Heart right ventricle (tissue), 16 donors: ENCODE results near the gene EPHA7. TPM values are rescaled to one million over a fixed set of nuclear protein-coding genes. Genes with fewer than 3 reads are reported as not detected.

Source experiments
- ATAC-seq, 8 donors: fragments of 200-7000 bp; cut with Tn5 transposase; one replicate each; pipeline ENCODE4 v1.9.1; 2020; ENCODE audit warnings: mild to moderate bottlenecking in 8 of 8, moderate library complexity in 8 of 8, moderate number of reproducible peaks in 1 of 8
- DNase-seq, 2 donors: peaks; one replicate each; pipeline ENCODE4 v3.0.0-alpha.2; 2020
- H3K27ac ChIP-seq, 10 donors: fragments of 200-600 bp; sonication (generic) in 2 of 10; one replicate each; pipeline versions ENCODE4 v1.5.0 to v1.8.0; 2020 to 2022; ENCODE audit warnings: mild to moderate bottlenecking in 3 of 10
- H3K27me3 ChIP-seq, 7 donors: fragments of 200-600 bp; one replicate each; pipeline ENCODE4 v1.8.0; 2021 to 2022; ENCODE audit warnings: mild to moderate bottlenecking in 2 of 7
- H3K36me3 ChIP-seq, 9 donors: fragments of 200-600 bp; sonication (generic) in 1 of 9; one replicate each; pipeline versions ENCODE4 v1.5.0 to v1.8.0; 2020 to 2022; ENCODE audit warnings: mild to moderate bottlenecking in 2 of 9
- H3K4me1 ChIP-seq, 9 donors: fragments of 200-600 bp; sonication (generic) in 1 of 9; one replicate each; pipeline versions ENCODE4 v1.5.0 to v1.8.0; 2020 to 2022; ENCODE audit warnings: mild to moderate bottlenecking in 4 of 9
- H3K4me3 ChIP-seq, 10 donors: fragments of 200-600 bp; sonication (generic) in 2 of 10; one replicate each; pipeline versions ENCODE4 v1.5.0 to v1.8.0; 2020 to 2022; ENCODE audit warnings: mild to moderate bottlenecking in 7 of 10, moderate library complexity in 2 of 10
- H3K9me3 ChIP-seq, 11 donors: fragments of 200-600 bp in 10 of 11; sonication (generic) in 2 of 11; one replicate each; pipeline versions ENCODE4 v1.5.0 to v1.8.0; 2013 to 2022; ENCODE audit warnings: mild to moderate bottlenecking in 2 of 11, control low read depth in 1 of 11, moderate library complexity in 1 of 11
- CTCF ChIP-seq, 9 donors: fragments of 200-600 bp; sonication (generic) in 2 of 9; IDR thresholded peaks; one replicate each; pipeline versions ENCODE4 v1.5.0 to v1.8.0; 2021 to 2022; ENCODE audit warnings: antibody characterized with exemption in 9 of 9, mild to moderate bottlenecking in 5 of 9, moderate library complexity in 1 of 9
- WGBS, 2 donors: extraction: QIAGEN DNeasy Blood & Tissue Kit; methylation state at CpG; one replicate each; pipeline ENCODE4 v1.1.7; 2013; ENCODE audit warnings: inconsistent platforms in 1 of 2; 5-methylcytosine and 5-hydroxymethylcytosine counted together
- intact Hi-C, 10 donors: fragments of 100-400 bp; cut with DNase I; formaldehyde crosslinking; loops; one replicate each; pipeline versions ENCODE4 v1.11.1 to v1.14.2; 2022
- polyA plus RNA-seq, 2 donors: library from polyadenylated mRNA; stranded (reverse); fragments of 200-250 nt; gene quantifications; one replicate each; pipeline ENCODE4 v1.2.3, GENCODE V29; 2013
- total RNA-seq, 10 donors: library from RNA; stranded (reverse); fragmentation: NEBNext Ultra II Directional in 3 of 10; extraction: Animal tissue kit (Norgen Biotek cat#: 25700) in 3 of 10; gene quantifications; one replicate each; pipeline versions ENCODE4 v1.2.1 to v1.2.4, GENCODE V29; 2021 to 2023
- donor health status: Arrhythmogenic right ventricular cardiomyopathy.
- donor health status: ischemic (EF 13 %, LVEDD 7.1; RV severe dilation, severe dysfunction).
- donor health status: healthy with polysubstance abuse.
- donor health status: DM: no; HTN: yes; CAD: no.
- donor health status: DM: no; HTN: no; CAD: no.
- donor health status: ischemic (EF 25% LVEDD 6.9; RV normal size, moderate dysfunction).
- donor health status: ischemic (EF 25% LVEDD 5.7; RV mildly dilated, moderate dysfunction).
- donor health status: healthy.
- donor health status: DM: yes; HTN: yes; CAD: no.
- donor health status: Ischemic cardiomyopathy.
- donor health status: ischemic (EF 35%, LVEDD 5.7; RV mildly dilated, moderate dysfunction).
- donor health status: nonischemic (EF 11% LVEDD 7.7; RV severe dilation, severe dysfunction).
- donor health status: DM: yes; HTN: yes; CAD: no.
- donor health status: PGD.
- donor health status: ischemic (EF 29% LVEDD 5.4; RV normal size, mild dysfunction).
- donor health status: nonischemic (EF 23%, LVEDD 6.1; RV moderate dilation, normal function).

Gene EPHA7
- total and polyA plus RNA-seq, 12 donors, result 0.22 to 15.1 (median 2.7) TPM

GRCh38 chr6:93389192-93389591, 30.2 kb downstream of the EPHA7 start:
- Histone ChIP-seq H3K4me1 (no peaks in the 10 kb centered on the region), H3K27ac (peak overlapping the region in 1 of 10 donors; percentile 7), H3K4me3 (peak overlapping the region in 1 of 10 donors; percentile 23), H3K27me3 (no peaks in the 10 kb centered on the region), H3K9me3 (no peaks in the 10 kb centered on the region), H3K36me3 (no peaks in the 10 kb centered on the region)
- 39 to 54% methylated on average over 4 of the region's 4 CpGs for WGBS, 2 donors
- ATAC-seq (peak in 4 of 8 donors; percentile 47 to 62 (median 57)), DNase-seq (no peak)
- TF ChIP-seq CTCF (IDR thresholded peaks at IDR 0.05), result no peak
- intact Hi-C loops, result no loop called here

- no peak for ATAC-seq
- Histone ChIP-seq H3K4me3 (no peak overlapping the region), H3K27me3 (no peaks in the 10 kb centered on the region), H3K9me3 (no peaks in the 10 kb centered on the region), H3K27ac (no peak overlapping the region), H3K36me3 (no peaks in the 10 kb centered on the region), H3K4me1 (no peaks in the 10 kb centered on the region)
- no peak for TF ChIP-seq CTCF (IDR thresholded peaks at IDR 0.05)
- no peak for DNase-seq
- WGBS, 2 donors, result 80 to 88% methylated on average over 1 of the region's 1 CpG
- intact Hi-C loops, result no loop called here
Observed at GRCh38 chr6:93388070-93388469, 31.3 kb downstream of the EPHA7 start.

- no peak overlapping the region for H3K4me3 ChIP-seq
- ATAC-seq, result no peak
- WGBS, 2 donors, result 93% methylated on average over 3 of the region's 3 CpGs
- TF ChIP-seq CTCF (IDR thresholded peaks at IDR 0.05), result no peak
- no peaks in the 10 kb centered on the region for H3K27me3 ChIP-seq
- DNase-seq, result no peak
- no peaks in the 10 kb centered on the region for H3K4me1 ChIP-seq
- intact Hi-C loops, result no loop called here
- no peaks in the 10 kb centered on the region for H3K36me3 ChIP-seq
- no peaks in the 10 kb centered on the region for H3K9me3 ChIP-seq
- H3K27ac ChIP-seq, result no peak overlapping the region
Observed at GRCh38 chr6:93376026-93376540, 43.3 kb downstream of the EPHA7 start.

- Histone ChIP-seq H3K4me1 (no peaks in the 10 kb centered on the region), H3K4me3 (no peak overlapping the region), H3K9me3 (no peaks in the 10 kb centered on the region), H3K27ac (no peak overlapping the region), H3K36me3 (no peaks in the 10 kb centered on the region), H3K27me3 (no peaks in the 10 kb centered on the region)
- whole genome bisulfite sequencing, 2 donors, result 83 to 88% methylated on average over 2 of the region's 2 CpGs
- DNase-seq (no peak), ATAC-seq (no peak)
- TF ChIP-seq CTCF (IDR thresholded peaks at IDR 0.05), result no peak
- intact Hi-C loops, result no loop called here
Observed at GRCh38 chr6:93373445-93373844, 45.9 kb downstream of the EPHA7 start.
